ENCODE results near the gene RAD51. TPM values are rescaled to one million over a fixed set of nuclear protein-coding genes. Genes with fewer than 3 reads are reported as not detected.

The RAD51 gene
- total RNA-seq, 1 donor from 2014 or later = 29.2 TPM

DNA sequence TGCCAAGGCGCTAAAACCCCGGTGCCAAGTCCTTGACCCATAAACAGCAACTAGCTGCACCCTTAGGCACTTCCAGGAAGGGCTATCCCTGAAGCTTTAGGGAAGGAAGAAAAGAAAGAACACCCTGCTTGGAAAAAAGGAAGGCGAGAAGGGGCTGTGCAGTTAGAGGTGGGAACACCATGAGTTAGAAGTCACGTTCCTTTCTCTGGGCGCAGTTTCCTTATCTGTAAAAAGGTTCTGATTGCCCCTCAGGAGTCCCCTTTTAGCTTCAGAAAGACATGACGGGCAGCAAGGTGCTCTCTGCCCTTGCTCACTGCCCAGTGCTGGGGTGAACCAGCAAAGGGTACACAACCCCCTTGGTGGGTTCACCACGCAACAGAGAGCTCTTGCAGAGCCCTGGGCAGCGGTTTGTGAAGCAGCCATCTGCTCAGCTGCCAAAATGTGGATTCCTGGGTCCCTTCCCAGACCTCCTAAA is 69.7 kb downstream of the RAD51 start:
- DNase-seq (ENCODE audit: low read depth, low spot score) = no peak
- TF ChIP-seq, protein P1, sequence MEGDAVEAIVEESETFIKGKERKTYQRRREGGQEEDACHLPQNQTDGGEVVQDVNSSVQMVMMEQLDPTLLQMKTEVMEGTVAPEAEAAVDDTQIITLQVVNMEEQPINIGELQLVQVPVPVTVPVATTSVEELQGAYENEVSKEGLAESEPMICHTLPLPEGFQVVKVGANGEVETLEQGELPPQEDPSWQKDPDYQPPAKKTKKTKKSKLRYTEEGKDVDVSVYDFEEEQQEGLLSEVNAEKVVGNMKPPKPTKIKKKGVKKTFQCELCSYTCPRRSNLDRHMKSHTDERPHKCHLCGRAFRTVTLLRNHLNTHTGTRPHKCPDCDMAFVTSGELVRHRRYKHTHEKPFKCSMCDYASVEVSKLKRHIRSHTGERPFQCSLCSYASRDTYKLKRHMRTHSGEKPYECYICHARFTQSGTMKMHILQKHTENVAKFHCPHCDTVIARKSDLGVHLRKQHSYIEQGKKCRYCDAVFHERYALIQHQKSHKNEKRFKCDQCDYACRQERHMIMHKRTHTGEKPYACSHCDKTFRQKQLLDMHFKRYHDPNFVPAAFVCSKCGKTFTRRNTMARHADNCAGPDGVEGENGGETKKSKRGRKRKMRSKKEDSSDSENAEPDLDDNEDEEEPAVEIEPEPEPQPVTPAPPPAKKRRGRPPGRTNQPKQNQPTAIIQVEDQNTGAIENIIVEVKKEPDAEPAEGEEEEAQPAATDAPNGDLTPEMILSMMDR (conservative IDR thresholded peaks at IDR 0.05) = no peak

DNA sequence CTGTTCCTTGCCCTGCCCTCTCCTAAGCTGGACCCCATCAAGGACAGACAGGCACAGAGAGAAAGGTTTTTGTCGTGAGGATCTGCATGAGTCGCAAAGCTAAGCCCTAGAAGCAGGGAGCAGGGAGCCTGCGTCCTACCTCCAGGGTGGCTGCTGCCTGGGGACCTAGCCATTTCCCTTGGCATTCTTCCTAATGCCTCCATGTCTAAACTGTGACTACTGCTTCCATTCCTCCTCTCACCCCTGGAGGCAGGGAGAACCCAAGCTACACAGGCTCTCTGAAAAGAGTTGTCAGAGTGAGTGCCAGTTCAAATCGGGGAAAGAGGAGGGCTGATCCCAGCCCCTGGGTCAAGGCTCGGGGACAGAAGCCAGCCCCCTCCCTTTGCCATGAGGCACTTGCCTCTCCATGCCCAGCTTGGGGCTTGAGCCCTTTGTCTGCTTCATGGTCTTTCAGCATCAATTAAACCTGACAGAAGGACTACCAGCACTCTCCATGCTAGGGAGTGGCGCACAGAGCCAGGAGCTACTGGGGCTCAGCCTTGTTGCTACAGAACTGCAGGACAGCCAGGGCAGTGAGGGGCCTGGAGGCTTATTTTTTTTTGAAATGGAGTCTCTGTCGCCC is 71.3 kb downstream of the RAD51 start:
- DNase-seq (ENCODE audit: low read depth, low spot score) = no peak
- H3K27me3 Mint-ChIP-seq (ENCODE audit: low read depth) = peaks cover 32% of the 10 kb centered on the region
- peaks cover 17% of the 10 kb centered on the region for H3K4me1 Mint-ChIP-seq
- H3K9me3 Mint-ChIP-seq = no peaks in the 10 kb centered on the region
- no peaks in the 10 kb centered on the region for H3K36me3 Mint-ChIP-seq (ENCODE audit: low read depth)
- no peak overlapping the region for H3K27ac Mint-ChIP-seq (ENCODE audit: unreplicated experiment)
- TF ChIP-seq, protein P1 (conservative IDR thresholded peaks at IDR 0.05) = no peak
- peak overlapping the region; percentile 59 for H3K4me3 Mint-ChIP-seq

More for the DNA sequence above, 69.7 kb downstream of the RAD51 start:
- Mint-ChIP-seq H3K27me3 (ENCODE audit: low read depth) (peaks cover 32% of the 10 kb centered on the region), H3K4me3 (peak overlapping the region; percentile 86), H3K4me1 (peaks cover 24% of the 10 kb centered on the region), H3K36me3 (ENCODE audit: low read depth) (no peaks in the 10 kb centered on the region), H3K27ac (ENCODE audit: unreplicated experiment) (no peak overlapping the region), H3K9me3 (no peaks in the 10 kb centered on the region)

DNA sequence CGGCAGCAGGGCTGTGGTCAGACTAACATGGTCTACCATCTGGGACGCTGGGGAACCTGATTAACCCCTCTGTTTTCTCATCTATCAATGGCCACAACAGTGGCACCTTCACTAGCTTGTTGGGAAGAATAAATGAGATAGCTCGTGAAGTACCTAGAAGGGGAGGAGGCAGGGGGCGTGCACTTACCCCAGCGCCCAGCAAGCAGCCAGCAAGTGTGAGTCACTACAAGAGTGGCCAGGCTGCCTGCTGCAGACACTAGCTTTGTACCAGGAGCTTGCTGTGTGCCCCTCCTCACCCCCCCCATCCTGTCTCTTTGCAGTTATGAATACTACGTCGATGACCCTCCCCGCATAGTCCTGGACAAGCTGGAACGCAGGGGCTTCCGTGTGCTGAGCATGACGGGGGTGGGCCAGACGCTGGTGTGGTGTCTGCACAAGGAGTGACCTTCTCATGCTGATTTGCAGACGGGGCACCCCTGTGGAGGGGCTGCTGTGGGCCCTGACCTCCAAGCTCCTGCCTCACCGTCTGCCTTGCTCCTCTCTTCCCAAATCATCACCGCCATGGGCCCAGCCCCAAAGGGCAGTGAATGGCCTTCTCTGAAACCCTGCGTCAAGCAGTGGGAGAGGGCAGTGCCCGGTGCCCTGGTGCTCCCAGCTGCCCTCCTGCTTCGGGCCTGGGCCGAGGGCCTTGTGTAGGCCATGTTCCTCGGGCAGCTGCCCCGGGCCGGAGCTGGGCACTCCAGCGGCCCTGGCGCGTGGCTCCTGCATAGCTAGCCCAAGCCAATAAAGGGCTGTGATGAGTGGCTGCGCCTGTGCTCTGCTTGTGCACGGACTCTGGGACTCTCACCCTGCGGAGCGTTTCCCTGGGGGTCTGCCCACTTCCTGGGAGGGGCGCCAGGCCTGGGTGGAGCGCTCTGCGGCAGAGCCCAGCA is 72.2 kb downstream of the RAD51 start:
- Mint-ChIP-seq H3K36me3 (ENCODE audit: low read depth) (no peaks in the 10 kb centered on the region), H3K27ac (ENCODE audit: unreplicated experiment) (no peak overlapping the region), H3K4me3 (no peak overlapping the region), H3K4me1 (peaks cover 17% of the 10 kb centered on the region), H3K9me3 (no peaks in the 10 kb centered on the region), H3K27me3 (ENCODE audit: low read depth) (peaks cover 32% of the 10 kb centered on the region)
- TF ChIP-seq, protein P1 (conservative IDR thresholded peaks at IDR 0.05) = no peak
- DNase-seq (ENCODE audit: low read depth, low spot score) = no peak

DNA sequence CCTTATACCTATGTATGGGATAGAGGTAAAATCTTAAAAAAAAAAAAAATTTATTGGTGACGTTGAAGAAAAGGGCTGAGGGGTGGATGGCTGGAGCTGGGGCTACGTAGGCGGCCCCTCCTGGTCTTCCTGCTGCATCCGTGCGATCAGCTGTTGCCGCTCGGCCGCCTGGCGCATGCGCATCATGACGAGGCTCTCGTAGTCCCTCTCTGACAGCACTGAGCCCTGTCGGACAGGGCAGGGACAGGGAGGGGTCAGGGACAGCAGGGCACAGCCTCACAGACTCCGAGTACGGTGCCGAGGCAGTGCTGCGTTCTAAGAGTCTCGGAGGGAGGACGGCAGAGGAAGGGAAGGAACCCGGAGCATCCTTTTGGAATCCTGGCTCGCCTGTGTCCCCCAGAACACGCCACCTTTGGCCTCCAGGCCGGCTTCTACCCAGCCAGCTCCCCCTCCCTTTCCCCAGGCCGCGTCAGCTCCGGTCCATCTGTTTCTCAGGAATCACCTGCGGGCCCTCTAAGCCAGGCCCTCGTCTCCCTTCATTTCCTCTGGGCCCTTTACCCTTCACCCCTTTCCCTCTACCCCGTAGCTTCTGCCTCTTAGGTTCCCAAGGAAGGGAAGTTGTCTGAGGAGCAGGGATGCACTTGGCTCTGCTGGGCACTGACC is 73.0 kb downstream of the RAD51 start:
- H3K27ac Mint-ChIP-seq (ENCODE audit: unreplicated experiment) = no peak overlapping the region
- DNase-seq (ENCODE audit: low read depth, low spot score) = no peak
- H3K4me1 Mint-ChIP-seq = peaks cover 17% of the 10 kb centered on the region
- no peaks in the 10 kb centered on the region for H3K36me3 Mint-ChIP-seq (ENCODE audit: low read depth)
- H3K4me3 Mint-ChIP-seq = peak overlapping the region; percentile 23
- no peaks in the 10 kb centered on the region for H3K9me3 Mint-ChIP-seq
- TF ChIP-seq, protein P1 (conservative IDR thresholded peaks at IDR 0.05) = no peak
- peaks cover 26% of the 10 kb centered on the region for H3K27me3 Mint-ChIP-seq (ENCODE audit: low read depth)

DNA sequence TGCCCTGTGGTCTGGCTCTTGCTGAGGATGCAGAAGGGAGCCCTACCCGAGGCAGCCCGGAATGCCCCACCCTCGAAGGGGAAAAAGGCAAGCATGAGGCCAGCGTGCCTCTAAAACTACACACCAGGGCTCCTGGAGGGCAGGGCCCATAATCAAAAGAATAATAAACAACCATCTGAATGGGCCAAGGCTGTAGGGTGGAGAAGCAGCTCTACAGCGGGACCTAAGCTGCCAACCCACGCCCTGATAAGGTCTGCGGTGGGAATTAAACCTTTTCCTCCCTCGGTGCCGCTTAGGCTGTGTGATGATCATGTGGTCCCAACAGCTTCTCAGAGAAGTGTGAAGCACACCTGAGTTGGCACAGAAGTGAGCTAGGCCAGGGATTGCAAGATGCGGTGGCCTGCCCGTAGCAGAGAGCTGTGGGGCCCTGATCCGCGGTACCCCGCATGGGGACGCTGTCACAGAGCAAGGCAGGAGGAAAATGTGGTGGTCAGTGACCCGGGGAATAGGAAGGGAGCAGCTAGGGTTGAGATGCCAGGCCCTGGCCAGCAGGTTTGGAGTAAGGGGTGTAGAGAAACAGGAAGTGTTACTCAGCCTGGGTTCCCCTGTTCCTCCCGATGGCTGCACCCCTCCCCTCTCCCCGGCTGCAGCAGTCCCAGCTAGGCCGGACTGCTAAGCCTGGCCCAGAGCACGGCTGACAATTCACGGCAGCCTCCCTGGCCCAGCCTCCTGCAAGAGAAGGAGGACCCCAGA is 73.7 kb downstream of the RAD51 start:
- Mint-ChIP-seq H3K27me3 (ENCODE audit: low read depth) (peaks cover 20% of the 10 kb centered on the region), H3K4me1 (peaks cover 12% of the 10 kb centered on the region), H3K36me3 (ENCODE audit: low read depth) (no peaks in the 10 kb centered on the region), H3K4me3 (peak overlapping the region; percentile 23), H3K9me3 (no peaks in the 10 kb centered on the region), H3K27ac (ENCODE audit: unreplicated experiment) (peak overlapping the region; percentile 83)
- no peak for DNase-seq (ENCODE audit: low read depth, low spot score)
- TF ChIP-seq, protein P1 (conservative IDR thresholded peaks at IDR 0.05) = no peak

All from neural crest cell (in vitro differentiated cells).